ENCODE results near the gene URI1.
"Not testable (repeated sequence)": the region's sequence is repeated elsewhere in the genome, so short reads cannot be mapped to it uniquely, and the experiment has no call there.

The URI1 gene

GRCh38 chr19:30028118-30028991 lies 86.3 kb downstream of the URI1 start:
- DNase-seq: no peak

- no peak for DNase-seq
Measured at GRCh38 chr19:30028992-30029343, 86.9 kb downstream of the URI1 start.

- no peak for DNase-seq
Measured at GRCh38 chr19:30029721-30030510, 87.9 kb downstream of the URI1 start.

- no peak for DNase-seq
Measured at GRCh38 chr19:30034321-30034720, 92.3 kb downstream of the URI1 start.

- DNase-seq: no peak
Measured at GRCh38 chr19:30036154-30037129, 94.4 kb downstream of the URI1 start.

GRCh38 chr19:30037835-30038234 lies 95.8 kb downstream of the URI1 start:
- DNase-seq: no peak

GRCh38 chr19:30041931-30042330 lies 99.9 kb downstream of the URI1 start:
- not testable (repeated sequence) for DNase-seq

GRCh38 chr19:30043008-30043407 lies 101.0 kb downstream of the URI1 start:
- not testable (repeated sequence) for DNase-seq

- DNase-seq: no peak
Measured at GRCh38 chr19:30044273-30045248, 102.5 kb downstream of the URI1 start.

GRCh38 chr19:30046522-30046921 lies 104.5 kb downstream of the URI1 start:
- peak; percentile 1 for DNase-seq

GRCh38 chr19:30047432-30047831 lies 105.4 kb downstream of the URI1 start:
- DNase-seq: no peak

GRCh38 chr19:30049226-30049625 lies 107.2 kb downstream of the URI1 start:
- no peak for DNase-seq

- DNase-seq: no peak
Measured at GRCh38 chr19:30049846-30050667, 108.0 kb downstream of the URI1 start.

GRCh38 chr19:30052122-30053075 lies 110.4 kb downstream of the URI1 start:
- DNase-seq: no peak

- no peak for DNase-seq
Measured at GRCh38 chr19:30053558-30053957, 111.5 kb downstream of the URI1 start.

GRCh38 chr19:30054210-30054609 lies 112.2 kb downstream of the URI1 start:
- no peak for DNase-seq

- no peak for DNase-seq
Measured at GRCh38 chr19:30056580-30056979, 114.5 kb downstream of the URI1 start.

- no peak for DNase-seq
Measured at GRCh38 chr19:30059741-30060457, 117.9 kb downstream of the URI1 start.

Measured in CD4-positive, alpha-beta T cell treated with Interleukin-10 for 1 hour (primary cell).